ENCODE measurements around the gene TNPO3. TPM values are rescaled to one million over a fixed set of nuclear protein-coding genes. Genes with fewer than 3 reads are reported as not detected.
"Not testable (repeated sequence)": the region's sequence is repeated elsewhere in the genome, so short reads cannot be mapped to it uniquely, and the experiment has no call there.

Gene TNPO3
- total RNA-seq, 1 donor from 2014 or later: 31.9 TPM

- ATAC-seq: peak; percentile 37
Measured at GRCh38 chr7:128955981-128956380, 98.9 kb downstream of the TNPO3 start.

DNA sequence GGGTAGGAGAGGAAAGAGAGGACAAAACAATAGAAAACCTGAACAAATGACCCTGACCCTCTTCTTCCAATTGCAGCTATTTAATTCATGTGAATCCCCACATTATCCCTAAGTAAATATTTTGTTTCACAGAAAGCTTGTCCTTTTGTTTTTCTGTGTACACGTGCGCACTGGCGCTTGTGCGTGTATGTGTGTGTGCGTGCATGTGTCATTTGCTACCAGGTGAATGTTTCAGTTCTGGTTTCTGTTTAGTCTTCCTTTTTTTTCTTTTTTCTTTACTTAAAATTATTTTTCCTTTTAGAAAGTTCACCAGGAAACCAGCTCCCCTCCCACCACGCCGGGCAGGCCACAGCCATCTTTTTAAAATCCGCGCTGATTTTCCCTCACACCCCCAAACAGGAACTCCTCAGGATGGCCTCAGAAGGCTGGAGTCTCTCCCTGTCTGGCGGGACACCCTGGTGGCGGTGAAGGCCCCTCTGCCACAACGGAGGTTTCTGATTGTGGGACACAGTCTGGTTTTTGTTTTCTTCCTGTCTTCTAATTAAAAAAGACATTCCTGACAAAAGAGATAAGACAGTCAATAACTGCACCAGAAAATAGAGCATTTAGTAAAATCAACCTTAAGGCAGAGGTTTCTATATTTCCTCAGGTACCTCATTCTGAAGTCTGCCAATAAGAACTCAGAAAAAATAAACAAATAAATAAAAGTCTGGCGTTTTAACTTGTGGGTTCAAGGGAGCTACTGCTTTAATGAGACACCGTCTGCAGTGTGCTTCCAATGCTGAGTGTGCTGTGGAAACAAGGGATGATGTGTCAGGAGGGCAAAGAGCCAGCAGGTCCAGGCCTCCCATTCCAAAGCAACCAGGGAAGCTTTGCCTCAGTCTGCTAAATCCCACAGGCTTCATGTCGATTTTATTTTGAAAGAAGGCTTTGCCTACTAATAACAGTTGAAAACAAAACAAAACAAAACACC, 99.8 kb downstream of the TNPO3 start:
- ATAC-seq: no peak

- ATAC-seq: no peak
Measured at GRCh38 chr7:128954150-128954549, 100.8 kb downstream of the TNPO3 start.

GRCh38 chr7:128951296-128951695, 103.6 kb downstream of the TNPO3 start:
- ATAC-seq: no peak

DNA sequence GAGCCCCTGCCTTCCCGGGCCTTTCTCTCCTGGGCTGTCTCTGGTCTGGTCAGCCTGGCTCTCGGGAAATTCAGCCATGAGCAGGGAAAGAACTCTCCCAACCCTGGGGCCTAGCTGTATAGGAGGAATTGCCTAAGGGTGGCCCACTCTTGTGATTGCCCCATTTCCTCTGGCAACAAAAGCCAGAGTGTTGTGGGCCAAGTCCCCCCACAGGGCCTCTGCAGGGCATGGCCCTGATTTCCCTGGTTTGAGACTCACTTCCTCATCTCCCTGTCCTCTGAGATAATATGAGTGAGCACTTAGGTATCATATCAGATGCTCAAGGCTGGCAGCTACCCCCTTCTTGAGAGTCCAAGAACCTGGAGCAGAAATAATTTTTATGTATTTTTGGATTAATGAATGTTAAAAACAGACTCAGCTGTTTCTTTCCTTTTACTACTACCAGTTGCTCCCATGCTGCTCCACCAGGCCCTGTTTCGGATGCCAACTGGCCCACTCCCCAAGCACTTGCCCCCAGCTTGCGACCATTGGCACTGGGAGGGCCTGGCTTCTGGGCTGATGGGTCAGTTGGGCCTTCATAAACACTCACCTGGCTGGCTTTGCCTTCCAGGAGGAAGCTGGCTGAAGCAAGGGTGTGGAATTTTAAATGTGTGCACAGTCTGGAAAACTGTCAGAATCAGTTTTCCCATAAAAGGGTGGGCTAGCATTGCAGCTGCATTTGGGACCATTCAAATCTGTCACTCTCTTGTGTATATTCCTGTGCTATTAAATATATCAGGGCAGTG, 105.7 kb downstream of the TNPO3 start:
- ATAC-seq: no peak

DNA sequence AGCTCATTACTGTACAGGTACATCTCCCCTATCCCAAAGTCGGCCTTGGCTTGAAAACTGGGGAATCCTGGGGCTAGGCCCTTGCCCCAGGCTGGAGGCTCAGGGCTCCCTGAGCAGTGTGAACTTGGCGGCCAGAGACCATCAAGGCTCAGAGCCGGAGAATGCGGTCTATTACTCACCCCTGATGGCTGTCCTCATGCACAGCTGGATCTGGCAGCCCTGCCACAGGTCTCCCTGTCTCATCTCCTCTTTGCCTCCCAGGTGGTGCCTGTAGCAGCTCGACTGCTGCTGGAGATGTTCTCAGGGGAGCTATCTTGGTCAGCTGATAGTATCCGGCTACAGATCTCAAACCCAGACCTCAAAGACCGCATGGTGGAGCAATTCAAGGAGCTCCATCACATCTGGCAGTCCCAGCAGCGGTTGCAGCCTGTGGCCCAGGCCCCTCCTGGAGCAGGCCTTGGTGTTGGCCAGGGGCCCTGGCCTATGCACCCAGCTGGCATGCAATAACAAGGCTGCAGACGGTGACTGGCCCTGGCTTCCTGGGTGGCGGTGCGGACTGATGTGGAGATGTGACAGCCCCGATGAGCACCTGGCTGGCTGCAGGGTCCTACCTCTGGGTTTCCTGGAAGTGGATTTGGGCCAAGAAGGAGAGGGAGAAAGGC, 106.5 kb downstream of the TNPO3 start:
- ATAC-seq: peak; percentile 19

DNA sequence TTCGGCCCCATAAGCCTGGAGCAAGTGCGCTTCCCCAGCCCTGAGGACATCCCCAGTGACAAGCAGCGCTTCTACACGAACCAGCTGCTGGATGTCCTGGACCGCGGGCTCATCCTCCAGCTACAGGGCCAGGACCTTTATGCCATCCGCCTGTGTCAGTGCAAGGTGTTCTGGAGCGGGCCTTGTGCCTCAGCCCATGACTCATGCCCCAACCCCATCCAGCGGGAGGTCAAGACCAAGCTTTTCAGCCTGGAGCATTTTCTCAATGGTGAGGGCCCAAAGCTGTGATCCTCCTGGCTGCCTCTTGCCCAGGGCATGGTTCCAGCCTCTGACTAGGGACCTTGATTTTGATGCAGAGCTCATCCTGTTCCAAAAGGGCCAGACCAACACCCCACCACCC, 107.1 kb downstream of the TNPO3 start:
- ATAC-seq: peak; percentile 51

DNA sequence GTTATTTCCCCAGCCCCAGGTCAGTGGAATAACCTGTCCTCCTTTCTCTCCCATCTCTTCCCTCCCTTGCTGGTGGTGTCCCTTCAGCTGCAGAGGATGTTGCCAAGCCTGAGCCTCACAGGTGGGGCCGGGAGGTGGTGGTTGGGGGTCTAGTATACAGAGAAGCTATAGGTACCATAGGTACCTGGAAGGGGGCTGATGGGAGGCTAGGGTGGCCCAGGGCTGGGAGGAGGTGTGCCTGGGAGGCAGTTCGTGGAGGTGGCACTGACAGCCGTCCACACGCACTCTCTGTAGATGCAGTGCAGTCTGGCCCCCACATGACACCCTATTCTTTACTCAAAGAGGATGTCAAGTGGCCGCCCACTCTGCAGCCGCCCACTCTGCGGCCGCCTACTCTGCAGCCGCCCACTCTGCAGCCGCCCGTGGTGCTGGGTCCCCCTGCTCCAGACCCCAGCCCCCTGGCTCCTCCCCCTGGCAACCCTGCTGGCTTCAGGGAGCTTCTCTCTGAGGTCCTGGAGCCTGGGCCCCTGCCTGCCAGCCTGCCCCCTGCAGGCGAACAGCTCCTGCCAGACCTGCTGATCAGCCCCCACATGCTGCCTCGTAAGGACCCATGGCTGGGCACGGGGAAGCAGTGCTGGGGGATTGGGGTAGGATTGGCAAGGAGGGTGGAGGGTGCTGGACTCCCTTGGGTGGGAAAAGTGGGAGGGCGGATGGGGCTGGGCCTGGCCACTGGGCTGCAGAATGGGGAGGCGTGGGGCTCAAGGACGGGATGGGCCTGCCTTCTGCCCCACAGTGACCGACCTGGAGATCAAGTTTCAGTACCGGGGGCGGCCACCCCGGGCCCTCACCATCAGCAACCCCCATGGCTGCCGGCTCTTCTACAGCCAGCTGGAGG, 107.7 kb downstream of the TNPO3 start:
- peak; percentile 14 for ATAC-seq

- ATAC-seq: no peak
Measured at GRCh38 chr7:128945668-128946366, 109.1 kb downstream of the TNPO3 start.

DNA sequence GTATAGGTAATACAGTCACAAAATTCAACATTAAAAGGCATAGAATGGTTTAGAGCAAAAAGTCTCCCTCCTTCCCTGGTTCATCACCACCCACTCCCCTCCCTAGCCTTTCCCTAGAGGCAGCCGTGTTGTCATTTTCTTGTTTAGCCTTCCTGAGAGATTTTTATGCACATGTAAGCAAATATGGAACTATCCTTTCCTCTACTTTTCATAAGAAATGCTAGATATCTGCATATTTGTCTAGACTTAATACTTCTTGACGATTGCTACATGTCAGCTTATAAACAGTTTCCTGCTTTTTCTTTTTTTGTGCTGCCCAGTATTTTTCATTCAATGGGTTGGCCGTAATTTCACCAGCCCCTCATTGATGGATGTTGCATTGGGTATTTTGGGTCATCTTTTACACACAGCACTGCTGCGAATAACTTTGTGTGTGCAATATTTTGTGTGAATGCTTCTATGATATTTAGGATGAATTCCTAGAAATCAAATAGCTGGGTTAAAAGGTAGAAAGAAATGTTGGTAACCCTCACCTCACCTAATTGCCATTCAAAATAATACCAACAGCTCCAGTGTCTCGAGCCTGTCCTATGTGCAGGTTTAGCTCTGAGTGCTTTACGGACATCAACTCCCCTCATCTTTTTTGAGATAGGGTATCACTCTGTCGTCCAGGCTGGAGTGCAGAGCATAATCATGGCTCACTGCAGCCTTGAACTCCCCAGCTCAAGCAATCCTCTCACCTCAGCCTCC, 110.2 kb downstream of the TNPO3 start:
- no peak for ATAC-seq

DNA sequence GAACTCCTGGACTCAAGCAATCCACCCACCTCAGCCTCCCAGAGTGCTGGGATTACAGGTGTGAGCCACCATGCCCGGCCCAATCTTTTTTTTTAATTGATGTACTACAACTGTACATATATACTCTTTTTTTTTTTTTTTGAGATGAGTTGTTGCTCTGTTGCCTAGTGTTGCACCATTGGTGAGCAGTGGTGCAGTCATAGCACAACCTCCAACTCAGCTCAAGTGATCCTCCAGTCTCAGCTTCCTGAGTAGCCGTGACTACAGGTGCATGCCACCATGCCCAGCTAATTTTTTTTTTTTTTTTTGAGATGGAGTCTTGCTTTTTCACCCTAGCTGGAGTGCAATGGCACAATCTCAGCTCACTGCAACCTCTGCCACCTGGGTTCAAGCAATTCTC, 111.7 kb downstream of the TNPO3 start:
- not testable (repeated sequence) for ATAC-seq

DNA sequence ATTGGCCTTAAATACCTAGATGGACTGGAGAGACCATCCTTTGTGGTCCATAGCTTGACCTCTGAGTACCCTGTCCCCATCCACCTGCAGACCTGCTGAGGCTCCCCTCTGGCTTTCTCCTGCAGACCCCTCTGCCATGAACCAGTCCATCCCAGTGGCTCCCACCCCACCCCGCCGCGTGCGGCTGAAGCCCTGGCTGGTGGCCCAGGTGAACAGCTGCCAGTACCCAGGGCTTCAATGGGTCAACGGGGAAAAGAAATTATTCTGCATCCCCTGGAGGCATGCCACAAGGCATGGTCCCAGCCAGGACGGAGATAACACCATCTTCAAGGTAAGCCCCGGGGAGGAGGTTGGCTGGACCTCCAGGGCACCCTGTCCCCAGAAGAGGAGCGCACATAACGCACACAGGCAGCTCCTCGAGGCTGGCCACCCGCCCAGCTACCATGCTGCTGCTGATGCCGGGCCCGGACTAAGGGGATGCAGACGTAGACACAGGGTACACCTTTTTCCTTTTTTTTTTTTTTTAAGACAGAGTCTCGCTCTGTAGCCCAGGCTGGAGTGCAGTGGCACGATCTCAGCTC, 112.9 kb downstream of the TNPO3 start:
- no peak for ATAC-seq

GRCh38 chr7:128941323-128941890, 113.5 kb downstream of the TNPO3 start:
- no peak for ATAC-seq

GRCh38 chr7:128940494-128941322, 114.2 kb downstream of the TNPO3 start:
- ATAC-seq: peak; percentile 66

GRCh38 chr7:128939861-128940410, 115.0 kb downstream of the TNPO3 start:
- peak; percentile 1 for ATAC-seq

DNA sequence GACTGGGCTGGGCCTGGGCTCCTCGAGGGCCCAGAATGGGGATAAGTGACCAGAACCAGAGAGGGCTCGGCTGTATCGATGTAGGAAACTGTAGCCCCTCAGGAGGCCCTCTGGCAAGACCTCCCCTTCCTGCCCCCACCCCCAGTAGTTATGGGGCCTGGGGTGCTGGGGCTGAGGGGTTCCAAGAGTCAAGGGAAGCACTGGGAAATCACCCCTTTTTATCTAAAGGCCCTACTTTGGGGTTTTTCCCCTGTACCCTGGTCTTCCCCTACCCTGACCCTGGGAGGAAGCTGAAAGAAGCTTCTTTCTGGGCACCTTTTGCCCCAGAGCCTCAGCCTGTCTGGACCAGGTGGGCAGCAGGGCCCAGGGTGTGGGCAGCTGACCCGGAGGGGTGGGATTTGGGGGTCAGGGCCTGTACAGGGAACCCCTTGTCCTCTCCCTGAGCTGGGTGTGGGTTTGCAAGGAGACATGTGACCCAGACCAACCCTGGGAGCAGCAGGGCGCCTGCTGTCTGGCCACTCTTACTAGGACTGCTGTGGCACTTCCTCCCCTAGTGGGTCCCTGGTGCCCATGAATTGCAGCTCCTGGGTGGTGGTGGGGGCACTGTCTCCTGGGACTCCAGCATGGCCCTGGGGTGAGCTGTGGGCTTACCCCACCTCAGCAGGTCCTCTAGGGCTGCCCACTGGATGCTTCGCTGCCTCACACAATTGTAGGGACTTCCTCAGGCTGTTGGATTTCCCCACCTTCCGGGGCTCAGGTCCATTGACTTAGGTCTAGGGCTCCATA, 115.6 kb downstream of the TNPO3 start:
- ATAC-seq: peak; percentile 9

GRCh38 chr7:128938544-128939074, 116.3 kb downstream of the TNPO3 start:
- peak; percentile 38 for ATAC-seq

Data from esophagus mucosa (tissue), 1 donor.